Central memory CD8-positive, alpha-beta T cell (primary cell): Measurements from ENCODE around the gene DCTD.
"Not testable (repeated sequence)": the region's sequence is repeated elsewhere in the genome, so short reads cannot be mapped to it uniquely, and the experiment has no call there.

ENCODE experiments used
- ATAC-seq: fragments of 150-1000 bp; cut with Tn5 transposase; replicated peaks from 2 replicates; pipeline ENCODE4 v1.10.0; 2022; ENCODE audit warnings: mild to moderate bottlenecking, moderate FRiP score, moderate number of reproducible peaks; ENCODE audit not compliant: poor library complexity, severe bottlenecking; ENCODE audit errors: extremely low read depth
- DNase-seq, 2 donors: peaks; one replicate each; pipeline ENCODE4 v3.0.0; 2021; ENCODE audit warnings: low spot score in 2 of 2
- H3K27ac Mint-ChIP-seq: one replicate; pipeline ENCODE4 v1.8.0; 2022; ENCODE audit warnings: low read depth, mild to moderate bottlenecking, moderate library complexity, mixed read lengths
- H3K27me3 Mint-ChIP-seq: one replicate; pipeline ENCODE4 v1.8.0; 2022; ENCODE audit warnings: mixed read lengths
- H3K36me3 Mint-ChIP-seq: one replicate; pipeline ENCODE4 v1.8.0; 2022; ENCODE audit warnings: mild to moderate bottlenecking, moderate library complexity, mixed read lengths; ENCODE audit not compliant: insufficient read depth
- H3K4me1 Mint-ChIP-seq: one replicate; pipeline ENCODE4 v1.8.0; 2022; ENCODE audit warnings: mixed read lengths
- H3K4me3 Mint-ChIP-seq: one replicate; pipeline ENCODE4 v1.8.0; 2022; ENCODE audit warnings: mild to moderate bottlenecking, moderate library complexity, mixed read lengths
- H3K9me3 Mint-ChIP-seq: one replicate; pipeline ENCODE4 v1.8.0; 2022; ENCODE audit warnings: mixed read lengths

DCTD gene

GRCh38 chr4:182916483-182917181 is 554 bp downstream of the DCTD start:
- peaks cover 52% of the 10 kb centered on the region for H3K4me1 Mint-ChIP-seq
- peaks cover 22% of the 10 kb centered on the region for H3K36me3 Mint-ChIP-seq
- no peaks in the 10 kb centered on the region for H3K27me3 Mint-ChIP-seq
- ATAC-seq = peak; percentile 7
- peak overlapping the region; percentile 75 for H3K4me3 Mint-ChIP-seq
- no peak for DNase-seq
- H3K9me3 Mint-ChIP-seq = no peaks in the 10 kb centered on the region
- peak overlapping the region; percentile 89 for H3K27ac Mint-ChIP-seq

DNA sequence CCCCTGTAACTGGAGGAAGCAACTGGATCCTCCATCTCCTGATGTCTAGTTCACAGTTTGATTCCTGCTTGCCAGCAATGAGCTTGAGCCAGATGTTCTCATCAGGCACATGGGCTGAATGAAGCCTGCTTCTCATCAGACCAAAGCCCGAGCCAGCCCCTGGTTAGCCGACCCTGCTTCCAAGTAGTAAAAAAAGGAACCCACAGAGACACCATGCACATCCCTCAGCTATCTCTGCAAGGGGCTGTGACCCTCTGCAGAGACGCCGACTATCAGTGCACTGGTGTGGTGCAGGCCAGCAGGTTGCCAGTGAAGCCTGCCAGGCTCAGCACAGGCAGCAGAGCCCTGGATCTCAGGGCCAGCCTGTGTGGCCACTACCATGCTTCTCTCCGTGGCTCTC is 2.8 kb downstream of the DCTD start:
- Mint-ChIP-seq H3K9me3 (no peaks in the 10 kb centered on the region), H3K27me3 (no peaks in the 10 kb centered on the region), H3K4me3 (no peak overlapping the region), H3K36me3 (peaks cover 30% of the 10 kb centered on the region), H3K4me1 (peaks cover 51% of the 10 kb centered on the region), H3K27ac (no peak overlapping the region)
- no peak for ATAC-seq
- DNase-seq = no peak

- DNase-seq (no peak), ATAC-seq (no peak)
- peaks cover 45% of the 10 kb centered on the region for H3K4me1 Mint-ChIP-seq
- H3K9me3 Mint-ChIP-seq = no peaks in the 10 kb centered on the region
- no peak overlapping the region for H3K27ac Mint-ChIP-seq
- H3K4me3 Mint-ChIP-seq = no peak overlapping the region
- peaks cover 31% of the 10 kb centered on the region for H3K36me3 Mint-ChIP-seq
- H3K27me3 Mint-ChIP-seq = no peaks in the 10 kb centered on the region
These were observed 3.6 kb downstream of the DCTD start for GRCh38 chr4:182913621-182914020.

DNA sequence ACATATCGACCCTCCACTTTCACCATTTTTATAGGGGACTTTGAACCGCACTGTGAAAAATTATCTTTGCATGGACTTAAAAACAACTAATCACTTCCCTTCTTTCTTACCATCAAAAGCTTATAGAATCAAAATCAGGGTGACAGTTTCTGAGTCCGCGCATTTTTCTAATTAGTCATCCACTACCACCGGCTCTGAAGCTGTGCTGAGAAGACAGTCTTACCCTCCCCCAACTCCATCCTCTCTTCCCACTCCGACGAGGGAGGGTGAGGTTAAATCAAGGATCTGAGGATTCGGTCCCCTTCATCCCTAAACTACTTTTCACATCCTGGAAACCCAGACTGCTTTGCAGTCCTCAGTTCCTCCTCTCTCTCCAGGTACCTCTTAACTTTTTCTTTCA is 4.2 kb downstream of the DCTD start:
- Mint-ChIP-seq H3K4me1 (peaks cover 40% of the 10 kb centered on the region), H3K36me3 (peaks cover 33% of the 10 kb centered on the region), H3K9me3 (no peaks in the 10 kb centered on the region), H3K27ac (no peak overlapping the region), H3K4me3 (no peak overlapping the region), H3K27me3 (no peaks in the 10 kb centered on the region)
- no peak for DNase-seq
- ATAC-seq = no peak

DNA sequence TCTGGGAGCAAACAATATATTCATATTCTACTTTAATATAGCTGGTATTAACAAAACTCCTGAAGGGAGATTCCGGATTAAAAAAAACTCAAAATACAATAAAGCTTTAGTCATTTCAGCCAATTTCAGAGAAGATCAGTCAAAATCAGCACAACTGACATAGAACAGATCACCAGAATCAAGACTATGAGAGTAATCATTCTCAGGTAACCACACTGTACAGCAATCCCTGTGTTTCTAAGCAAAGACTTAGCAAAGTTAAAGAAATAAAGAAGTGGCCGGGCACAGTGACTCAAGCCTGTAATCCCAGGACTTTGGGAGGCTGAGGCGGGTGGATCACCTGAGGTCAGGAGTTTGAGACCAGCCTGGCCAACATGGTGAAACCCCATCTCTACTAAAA is 9.1 kb downstream of the DCTD start:
- H3K36me3 Mint-ChIP-seq = peaks cover 37% of the 10 kb centered on the region
- H3K9me3 Mint-ChIP-seq = no peaks in the 10 kb centered on the region
- H3K27ac Mint-ChIP-seq = peak overlapping the region; percentile 54
- H3K27me3 Mint-ChIP-seq = no peaks in the 10 kb centered on the region
- peaks cover 40% of the 10 kb centered on the region for H3K4me1 Mint-ChIP-seq
- ATAC-seq (no peak), DNase-seq (no peak)
- H3K4me3 Mint-ChIP-seq = no peak overlapping the region

GRCh38 chr4:182907396-182907795 is 9.8 kb downstream of the DCTD start:
- H3K27me3 Mint-ChIP-seq = no peaks in the 10 kb centered on the region
- peaks cover 38% of the 10 kb centered on the region for H3K36me3 Mint-ChIP-seq
- DNase-seq (no peak), ATAC-seq (no peak)
- H3K4me1 Mint-ChIP-seq = peaks cover 36% of the 10 kb centered on the region
- no peaks in the 10 kb centered on the region for H3K9me3 Mint-ChIP-seq
- no peak overlapping the region for H3K27ac Mint-ChIP-seq
- H3K4me3 Mint-ChIP-seq = no peak overlapping the region

DNA sequence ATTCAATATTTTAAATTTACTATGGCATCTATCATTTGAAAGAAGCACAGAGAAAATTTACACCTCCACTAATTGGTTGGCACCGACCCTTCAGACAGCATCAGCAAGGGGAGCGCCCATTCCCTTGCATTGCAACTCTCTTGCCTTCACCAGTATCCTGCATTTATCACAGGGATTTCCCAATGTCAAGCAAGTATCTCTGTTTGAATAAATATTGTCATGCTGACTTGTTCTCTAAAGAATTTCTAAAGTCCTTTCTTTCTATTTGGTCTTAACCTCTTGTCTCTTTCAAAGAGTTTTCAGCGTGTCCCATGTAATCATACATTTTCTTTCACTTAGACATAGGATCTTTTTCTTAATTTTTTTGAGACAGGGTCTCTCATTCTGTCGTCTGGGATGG is 10.4 kb downstream of the DCTD start:
- DNase-seq (no peak), ATAC-seq (no peak)
- Mint-ChIP-seq H3K4me1 (peaks cover 37% of the 10 kb centered on the region), H3K27ac (no peak overlapping the region), H3K4me3 (no peak overlapping the region), H3K27me3 (no peaks in the 10 kb centered on the region), H3K36me3 (peaks cover 38% of the 10 kb centered on the region), H3K9me3 (no peaks in the 10 kb centered on the region)

- peak overlapping the region; percentile 19 for H3K27ac Mint-ChIP-seq
These were observed 12.1 kb downstream of the DCTD start for GRCh38 chr4:182905038-182905437.

DNA sequence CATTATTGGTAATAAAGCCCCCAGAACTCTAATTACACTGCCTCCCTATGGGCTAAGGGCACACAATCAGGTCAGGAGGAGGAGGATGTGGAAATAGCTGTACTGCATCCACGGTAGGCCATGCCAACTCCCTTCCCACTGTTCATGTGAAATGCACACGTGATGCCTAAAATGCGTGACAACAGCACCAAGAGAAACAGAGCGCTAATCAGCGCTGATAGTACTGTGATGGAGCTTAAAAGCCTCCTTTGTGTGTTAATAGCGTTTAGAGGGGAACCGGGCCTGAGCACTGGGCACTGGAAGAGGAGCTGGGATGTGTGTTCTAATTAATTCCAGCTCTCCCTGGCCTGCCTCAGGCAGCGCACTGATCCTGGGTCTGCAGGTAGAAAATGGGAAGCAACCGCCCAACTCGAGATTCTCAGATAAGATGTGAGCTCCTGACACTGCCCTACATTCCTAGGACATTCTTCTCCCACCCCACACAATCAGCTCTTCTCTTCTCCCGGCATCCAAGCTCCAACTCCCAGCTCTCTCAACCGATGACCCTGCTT is 12.9 kb downstream of the DCTD start:
- Mint-ChIP-seq H3K36me3 (peaks cover 37% of the 10 kb centered on the region), H3K4me3 (no peak overlapping the region), H3K27ac (peak overlapping the region; percentile 19), H3K27me3 (no peaks in the 10 kb centered on the region), H3K9me3 (no peaks in the 10 kb centered on the region), H3K4me1 (peaks cover 31% of the 10 kb centered on the region)
- DNase-seq (no peak), ATAC-seq (no peak)

More at GRCh38 chr4:182905038-182905437, 12.1 kb downstream of the DCTD start:
- Mint-ChIP-seq H3K27me3 (no peaks in the 10 kb centered on the region), H3K4me1 (peaks cover 31% of the 10 kb centered on the region), H3K4me3 (no peak overlapping the region), H3K9me3 (no peaks in the 10 kb centered on the region), H3K36me3 (peaks cover 35% of the 10 kb centered on the region)
- no peak for DNase-seq
- no peak for ATAC-seq

DNA sequence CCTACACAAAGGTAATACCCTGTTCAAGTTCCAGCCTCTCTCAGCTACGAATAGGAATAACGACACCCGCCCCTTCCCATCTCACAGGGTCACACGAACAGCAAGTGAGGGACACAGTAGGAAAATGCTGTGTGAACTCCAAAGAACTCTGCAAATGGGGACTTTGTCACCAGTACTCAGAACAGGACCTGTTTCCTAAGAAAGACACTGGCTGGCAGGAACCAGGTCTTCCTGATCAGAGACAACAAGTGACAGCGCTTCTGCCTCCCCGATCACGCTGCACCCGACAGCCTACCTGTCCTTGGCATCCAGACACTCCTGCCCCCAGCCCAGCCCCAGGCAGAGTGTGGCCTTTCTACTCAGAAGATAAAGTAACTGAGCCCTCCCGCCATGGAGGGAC is 14.2 kb downstream of the DCTD start:
- Mint-ChIP-seq H3K4me1 (peaks cover 31% of the 10 kb centered on the region), H3K36me3 (peaks cover 31% of the 10 kb centered on the region), H3K4me3 (no peak overlapping the region), H3K9me3 (no peaks in the 10 kb centered on the region), H3K27ac (no peak overlapping the region), H3K27me3 (no peaks in the 10 kb centered on the region)
- DNase-seq (no peak), ATAC-seq (no peak)

DNA sequence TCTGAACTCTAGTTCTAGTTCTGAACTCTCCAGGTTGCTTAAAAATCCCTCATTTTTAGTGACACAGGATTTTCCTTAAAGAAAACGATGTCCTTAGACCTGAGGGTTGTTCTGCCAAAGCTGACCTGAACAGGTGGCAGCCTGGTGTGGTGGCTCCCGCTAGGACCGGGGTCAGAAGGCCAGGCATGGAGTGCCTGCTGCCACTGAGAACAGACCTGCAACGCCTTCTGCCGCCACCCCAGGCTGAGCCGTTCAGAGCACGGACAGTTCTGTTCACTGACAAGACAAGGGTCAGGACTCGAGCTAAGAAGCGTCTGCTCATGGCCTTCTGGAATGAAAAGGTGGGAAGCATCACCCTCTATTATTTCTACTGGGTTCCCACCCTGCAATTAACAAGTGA is 15.8 kb downstream of the DCTD start:
- H3K27me3 Mint-ChIP-seq = no peaks in the 10 kb centered on the region
- peaks cover 21% of the 10 kb centered on the region for H3K4me1 Mint-ChIP-seq
- H3K27ac Mint-ChIP-seq = no peak overlapping the region
- ATAC-seq = no peak
- H3K9me3 Mint-ChIP-seq = no peaks in the 10 kb centered on the region
- H3K4me3 Mint-ChIP-seq = no peak overlapping the region
- H3K36me3 Mint-ChIP-seq = peaks cover 26% of the 10 kb centered on the region
- DNase-seq = no peak

DNA sequence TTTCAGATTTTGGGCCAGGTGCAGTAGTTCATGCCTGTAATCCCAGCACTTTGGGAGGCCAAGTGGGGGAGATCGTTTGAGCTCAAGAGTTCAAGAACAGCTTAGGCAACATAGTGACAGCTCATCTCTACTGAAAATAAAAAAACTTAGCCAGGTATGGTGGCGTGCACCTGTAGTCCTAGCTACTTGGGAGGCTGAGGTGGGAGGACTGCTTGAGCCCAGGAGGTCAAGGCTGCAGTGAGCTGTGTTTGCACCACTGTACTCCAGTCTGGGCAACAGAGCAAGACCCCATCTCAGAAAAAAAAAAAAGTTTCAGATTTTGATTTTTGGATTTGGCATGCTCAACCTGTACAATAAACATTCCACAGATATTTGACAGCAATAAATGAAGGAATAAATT is 17.2 kb downstream of the DCTD start:
- not testable (repeated sequence) for ATAC-seq, H3K27me3 Mint-ChIP-seq, H3K27ac Mint-ChIP-seq, DNase-seq, H3K4me3 Mint-ChIP-seq, H3K9me3 Mint-ChIP-seq
- Mint-ChIP-seq H3K4me1 (peaks cover 12% of the 10 kb centered on the region), H3K36me3 (peaks cover 30% of the 10 kb centered on the region)

- peaks cover 6% of the 10 kb centered on the region for H3K4me1 Mint-ChIP-seq
- ATAC-seq (no peak), DNase-seq (no peak)
- no peak overlapping the region for H3K4me3 Mint-ChIP-seq
- H3K27me3 Mint-ChIP-seq = no peaks in the 10 kb centered on the region
- no peak overlapping the region for H3K27ac Mint-ChIP-seq
- H3K9me3 Mint-ChIP-seq = no peaks in the 10 kb centered on the region
- H3K36me3 Mint-ChIP-seq = peaks cover 31% of the 10 kb centered on the region
These were observed 18.7 kb downstream of the DCTD start for GRCh38 chr4:182898479-182898799.
